OCI-LY3 (cell line): ENCODE data around the gene CSF3R.

Experiments
- H2AFZ ChIP-seq: fragments of 200-600, 300-600 bp; shearing (Covaris generic); 2 replicates; pipeline ENCODE4 v1.6.0; 2014; ENCODE audit warnings: antibody characterized with exemption, low read depth, low read length
- H3K27ac ChIP-seq: fragments of 200-600, 300-600 bp; sonication (generic); 2 replicates; pipeline ENCODE4 v1.5.1; 2014; ENCODE audit warnings: mild to moderate bottlenecking, low read length, moderate library complexity, mixed read lengths
- H3K27me3 ChIP-seq: fragments of 200-600, 300-600 bp; sonication (generic); 2 replicates; pipeline ENCODE4 v1.6.1; 2014; ENCODE audit warnings: low read depth, low read length, mixed read lengths
- H3K36me3 ChIP-seq: fragments of 200-600, 300-600 bp; sonication (generic); replicated peaks from 2 replicates; pipeline ENCODE3; 2014; ENCODE audit warnings: low read depth, low read length, mixed read lengths
- H3K4me1 ChIP-seq: fragments of 300-600, 200-600 bp; sonication (generic); 2 replicates; pipeline ENCODE4 v1.6.1; 2014; ENCODE audit warnings: low read length, mixed read lengths
- H3K4me2 ChIP-seq: fragments of 200-600, 300-600 bp; sonication (generic); 2 replicates; pipeline ENCODE4 v1.6.1; 2014; ENCODE audit warnings: low read length, mixed read lengths
- H3K4me3 ChIP-seq: fragments of 300-600, 200-600 bp; sonication (generic); 2 replicates; pipeline ENCODE4 v1.5.1; 2014; ENCODE audit warnings: antibody characterized with exemption, mild to moderate bottlenecking, low read length, moderate library complexity
- H3K79me2 ChIP-seq: fragments of 300-600, 200-600 bp; shearing (Covaris generic); 2 replicates; pipeline ENCODE4 v1.6.1; 2014; ENCODE audit warnings: mild to moderate bottlenecking, low read length, mixed read lengths
- H3K9ac ChIP-seq: fragments of 300-600, 200-600 bp; shearing (Covaris generic); 2 replicates; pipeline ENCODE4 v1.6.0; 2014; ENCODE audit warnings: mild to moderate bottlenecking, low read length, moderate library complexity
- H3K9me3 ChIP-seq: fragments of 200-600, 300-600 bp; shearing (Covaris generic); 2 replicates; pipeline ENCODE4 v1.6.1; 2014; ENCODE audit warnings: low read length, mixed read lengths; ENCODE audit not compliant: insufficient read depth
- H4K20me1 ChIP-seq: fragments of 200-600, 300-600 bp; sonication (generic); 2 replicates; pipeline ENCODE4 v1.6.1; 2016; ENCODE audit warnings: low read length, mixed read lengths; ENCODE audit not compliant: insufficient read depth
- CTCF ChIP-seq: fragments of 200-600, 300-600 bp; sonication (generic); IDR thresholded peaks from 2 replicates; pipeline ENCODE4 v1.5.1; 2014; ENCODE audit warnings: antibody characterized with exemption, low read length, low read depth
- EZH2phosphoT487 ChIP-seq: fragments of 200-600 bp; shearing (Covaris generic); IDR thresholded peaks from 2 replicates; pipeline ENCODE4 v1.6.1; 2018; ENCODE audit warnings: antibody characterized with exemption, mixed run types, low read depth

Gene CSF3R

DNA sequence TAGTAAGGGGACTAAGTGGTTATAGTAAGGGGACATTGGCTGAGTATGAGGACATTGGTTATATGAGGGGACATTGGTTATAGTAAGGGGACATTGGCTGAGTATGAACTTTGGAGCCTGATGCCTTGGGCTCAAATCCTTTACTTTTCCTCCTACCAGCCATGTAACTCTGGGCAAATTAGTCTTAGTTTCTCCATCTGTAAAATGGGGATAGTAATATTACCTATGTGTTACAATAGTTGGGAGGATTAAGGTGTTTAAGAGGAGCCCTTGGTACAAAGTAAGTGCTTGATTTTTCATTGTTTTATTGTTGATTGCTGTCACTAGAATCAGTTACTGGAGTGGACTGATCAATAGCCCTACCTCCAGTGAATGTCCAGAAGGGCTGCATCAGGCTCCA, 35.3 kb downstream of the CSF3R start:
- Histone ChIP-seq H3K79me2 (no peaks in the 10 kb centered on the region), H3K9ac (no peak overlapping the region), H2AFZ (no peak overlapping the region), H3K27me3 (no peaks in the 10 kb centered on the region), H4K20me1 (no peaks in the 10 kb centered on the region), H3K4me3 (no peak overlapping the region), H3K36me3 (no peaks in the 10 kb centered on the region), H3K4me1 (peaks cover 9% of the 10 kb centered on the region), H3K9me3 (no peaks in the 10 kb centered on the region), H3K4me2 (no peak overlapping the region), H3K27ac (no peak overlapping the region)
- no peak for TF ChIP-seq EZH2phosphoT487
- no peak for TF ChIP-seq CTCF

DNA sequence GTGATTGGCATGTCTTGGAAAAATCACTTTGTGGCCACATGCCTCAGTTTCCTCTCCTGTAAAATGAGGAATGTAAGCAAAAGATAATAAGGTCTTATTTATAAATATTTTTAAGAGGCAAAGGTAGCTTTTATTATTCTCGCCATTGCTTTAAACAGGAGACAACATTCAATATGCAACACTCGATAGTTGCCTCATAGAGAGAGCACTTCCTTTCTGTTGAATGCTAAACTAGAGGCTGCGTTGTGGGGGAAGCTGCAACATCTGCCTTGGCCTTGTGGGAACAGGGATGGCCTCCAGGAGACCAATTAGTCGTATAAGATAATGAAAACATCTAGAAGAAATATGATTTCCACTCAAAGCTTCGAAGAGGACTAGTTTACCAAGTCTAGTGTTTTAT, 36.0 kb downstream of the CSF3R start:
- H3K4me3 ChIP-seq, result no peak overlapping the region
- no peak overlapping the region for H3K27ac ChIP-seq
- H2AFZ ChIP-seq, result no peak overlapping the region
- H3K36me3 ChIP-seq, result no peaks in the 10 kb centered on the region
- H3K79me2 ChIP-seq, result no peaks in the 10 kb centered on the region
- no peaks in the 10 kb centered on the region for H4K20me1 ChIP-seq
- H3K4me2 ChIP-seq, result peak overlapping the region; percentile 45
- H3K9me3 ChIP-seq, result no peaks in the 10 kb centered on the region
- no peaks in the 10 kb centered on the region for H3K27me3 ChIP-seq
- no peak for TF ChIP-seq CTCF
- no peak for TF ChIP-seq EZH2phosphoT487
- no peak overlapping the region for H3K9ac ChIP-seq
- H3K4me1 ChIP-seq, result peaks cover 9% of the 10 kb centered on the region

GRCh38 chr1:36446271-36446670, 36.4 kb downstream of the CSF3R start:
- Histone ChIP-seq H3K4me2 (peak overlapping the region; percentile 45), H3K4me1 (peaks cover 9% of the 10 kb centered on the region), H3K4me3 (no peak overlapping the region), H3K9ac (no peak overlapping the region), H2AFZ (no peak overlapping the region), H3K9me3 (no peaks in the 10 kb centered on the region), H3K27me3 (no peaks in the 10 kb centered on the region), H3K36me3 (no peaks in the 10 kb centered on the region), H4K20me1 (no peaks in the 10 kb centered on the region), H3K79me2 (no peaks in the 10 kb centered on the region), H3K27ac (no peak overlapping the region)
- TF ChIP-seq CTCF (peak; percentile 43), EZH2phosphoT487 (no peak)

DNA sequence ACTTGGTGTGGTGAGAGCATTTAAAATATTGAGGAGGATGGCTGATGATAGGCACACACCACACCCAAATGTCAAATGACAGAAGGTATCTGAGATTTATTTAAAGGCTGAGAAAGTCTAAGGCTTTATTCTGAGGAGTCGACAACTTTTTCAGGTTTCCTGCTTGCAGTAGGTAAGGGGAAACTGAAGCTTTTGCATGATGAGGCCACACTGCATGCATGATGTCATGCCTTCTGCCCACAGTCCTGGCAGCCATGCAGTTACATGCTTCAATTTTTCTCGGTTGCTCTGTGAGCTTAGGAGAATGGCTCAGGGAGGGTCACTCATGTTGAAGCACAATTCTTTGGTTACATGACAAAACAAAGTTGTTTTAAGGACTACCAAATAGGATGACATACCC, 39.4 kb downstream of the CSF3R start:
- Histone ChIP-seq H3K9ac (no peak overlapping the region), H3K4me3 (no peak overlapping the region), H3K4me2 (no peak overlapping the region), H3K27me3 (no peaks in the 10 kb centered on the region), H2AFZ (no peak overlapping the region), H3K36me3 (no peaks in the 10 kb centered on the region), H4K20me1 (no peaks in the 10 kb centered on the region), H3K79me2 (no peaks in the 10 kb centered on the region), H3K9me3 (no peaks in the 10 kb centered on the region), H3K27ac (no peak overlapping the region), H3K4me1 (peaks cover 9% of the 10 kb centered on the region)
- TF ChIP-seq EZH2phosphoT487, result no peak
- TF ChIP-seq CTCF, result no peak
